OCI-LY3 (cell line): ENCODE results near the gene NRAP.

Source experiments
- CTCF ChIP-seq: fragments of 200-600, 300-600 bp; sonication (generic); IDR thresholded peaks from 2 replicates; pipeline ENCODE4 v1.5.1; 2014; ENCODE audit warnings: antibody characterized with exemption, low read length, low read depth
- EZH2phosphoT487 ChIP-seq: fragments of 200-600 bp; shearing (Covaris generic); IDR thresholded peaks from 2 replicates; pipeline ENCODE4 v1.6.1; 2018; ENCODE audit warnings: antibody characterized with exemption, mixed run types, low read depth

DNA sequence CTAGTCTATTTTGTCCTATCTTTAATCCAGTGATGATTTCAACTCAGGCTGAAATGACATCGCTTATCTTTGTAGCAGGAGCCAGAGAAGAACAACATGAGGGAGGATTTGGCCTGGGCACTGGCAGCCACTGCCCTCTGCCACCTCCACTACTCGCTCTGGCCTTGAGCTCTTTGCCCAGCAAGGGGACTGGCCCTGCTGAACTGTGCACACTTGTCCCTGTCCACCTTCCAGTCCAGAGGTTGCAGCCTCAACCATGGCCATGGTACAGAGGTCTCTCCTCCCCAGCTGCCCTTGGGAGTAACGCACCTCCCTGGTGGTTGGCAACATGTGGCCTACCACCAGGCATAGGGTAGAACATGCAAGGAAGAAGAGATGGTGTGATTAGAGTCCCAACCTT, 102.6 kb downstream of the NRAP start:
- TF ChIP-seq CTCF (no peak), EZH2phosphoT487 (no peak)
